ENCODE measurements around the gene REV1.
A peak's percentile ranks its signal among the peaks of the same experiment; 100 is the strongest.

The REV1 gene

GRCh38 chr2:99414566-99414965, 75.3 kb downstream of the REV1 start:
- TF ChIP-seq, protein P1, sequence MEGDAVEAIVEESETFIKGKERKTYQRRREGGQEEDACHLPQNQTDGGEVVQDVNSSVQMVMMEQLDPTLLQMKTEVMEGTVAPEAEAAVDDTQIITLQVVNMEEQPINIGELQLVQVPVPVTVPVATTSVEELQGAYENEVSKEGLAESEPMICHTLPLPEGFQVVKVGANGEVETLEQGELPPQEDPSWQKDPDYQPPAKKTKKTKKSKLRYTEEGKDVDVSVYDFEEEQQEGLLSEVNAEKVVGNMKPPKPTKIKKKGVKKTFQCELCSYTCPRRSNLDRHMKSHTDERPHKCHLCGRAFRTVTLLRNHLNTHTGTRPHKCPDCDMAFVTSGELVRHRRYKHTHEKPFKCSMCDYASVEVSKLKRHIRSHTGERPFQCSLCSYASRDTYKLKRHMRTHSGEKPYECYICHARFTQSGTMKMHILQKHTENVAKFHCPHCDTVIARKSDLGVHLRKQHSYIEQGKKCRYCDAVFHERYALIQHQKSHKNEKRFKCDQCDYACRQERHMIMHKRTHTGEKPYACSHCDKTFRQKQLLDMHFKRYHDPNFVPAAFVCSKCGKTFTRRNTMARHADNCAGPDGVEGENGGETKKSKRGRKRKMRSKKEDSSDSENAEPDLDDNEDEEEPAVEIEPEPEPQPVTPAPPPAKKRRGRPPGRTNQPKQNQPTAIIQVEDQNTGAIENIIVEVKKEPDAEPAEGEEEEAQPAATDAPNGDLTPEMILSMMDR (IDR thresholded peaks at IDR 0.05; ENCODE audit: low read depth, low read length, missing control alignments): no peak
- no peak for DNase-seq (ENCODE audit: low read depth)
- in situ Hi-C loops (cut with HindIII; ENCODE audit: low sequenced_read_pairs): no loop called here
- H3K4me3 ChIP-seq (ENCODE audit: low read depth, low read length): no peak overlapping the region

DNA sequence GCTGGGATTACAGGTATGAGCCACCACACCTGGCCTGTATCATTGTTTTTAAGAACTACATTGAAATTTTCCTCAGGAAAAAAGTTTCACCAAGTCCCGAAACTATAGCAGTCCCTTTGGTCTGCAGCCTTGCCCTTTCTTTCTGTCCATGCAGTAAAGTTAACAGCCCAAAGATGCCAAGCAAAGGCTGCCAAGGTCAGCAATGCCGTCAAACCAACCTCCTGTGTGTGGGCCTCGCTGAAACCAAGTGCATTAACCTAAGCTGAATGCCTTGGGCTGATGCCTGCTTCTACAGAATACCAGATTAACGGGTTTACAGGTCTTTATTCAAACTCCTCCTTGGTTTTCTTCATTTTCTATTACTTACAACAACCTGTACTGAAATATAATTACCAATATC, 79.5 kb downstream of the REV1 start:
- in situ Hi-C loops (cut with HindIII; ENCODE audit: low sequenced_read_pairs): no loop called here
- TF ChIP-seq, protein P1 (IDR thresholded peaks at IDR 0.05; ENCODE audit: low read depth, low read length, missing control alignments): no peak
- H3K4me3 ChIP-seq (ENCODE audit: low read depth, low read length): no peak overlapping the region
- DNase-seq (ENCODE audit: low read depth): no peak

GRCh38 chr2:99406137-99406536, 83.7 kb downstream of the REV1 start:
- DNase-seq (ENCODE audit: low read depth): no peak
- TF ChIP-seq, protein P1 (IDR thresholded peaks at IDR 0.05; ENCODE audit: low read depth, low read length, missing control alignments): no peak
- H3K4me3 ChIP-seq (ENCODE audit: low read depth, low read length): no peak overlapping the region
- in situ Hi-C loops (cut with HindIII; ENCODE audit: low sequenced_read_pairs): no loop called here

DNA sequence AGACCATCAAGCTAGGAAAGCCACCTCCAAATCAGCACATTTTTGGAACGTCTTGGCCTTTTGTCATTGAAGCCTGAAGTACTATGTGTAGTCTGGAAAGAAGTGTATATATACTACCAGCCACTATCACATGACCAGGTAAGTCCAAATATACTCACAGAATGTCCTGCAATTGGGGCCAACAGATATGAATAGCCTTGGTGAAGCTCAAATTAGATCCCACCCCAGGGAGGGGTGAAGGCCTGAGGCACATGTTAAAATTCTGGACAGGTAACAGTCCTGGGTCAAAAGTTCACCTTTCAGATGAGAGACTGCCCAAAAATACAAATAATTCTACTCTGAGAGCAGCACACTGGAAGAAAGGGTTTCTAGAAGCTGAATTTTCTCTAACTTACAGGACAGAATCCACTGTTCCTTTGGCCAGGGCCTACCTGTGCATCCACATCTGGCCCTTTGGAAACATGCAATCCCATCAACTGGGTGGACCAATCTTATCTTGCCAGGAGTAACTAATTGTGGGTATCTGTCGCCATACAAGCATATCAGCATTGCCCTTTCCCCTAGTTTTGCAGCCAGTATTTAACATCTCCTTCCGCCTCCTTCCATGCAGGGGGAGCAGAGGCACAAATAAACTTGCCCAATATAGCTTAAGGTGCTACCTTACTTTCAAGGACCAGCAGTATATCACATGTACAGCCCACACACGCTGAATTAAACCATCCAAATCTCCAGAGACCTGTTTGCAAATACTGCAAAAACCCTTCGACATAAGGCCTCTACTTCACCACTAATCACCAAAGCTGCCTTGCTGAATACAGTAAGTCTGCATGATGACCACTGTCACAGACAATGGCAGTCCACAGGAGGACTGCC, 84.8 kb downstream of the REV1 start:
- TF ChIP-seq, protein P1 (IDR thresholded peaks at IDR 0.05; ENCODE audit: low read depth, low read length, missing control alignments): no peak
- no peak overlapping the region for H3K4me3 ChIP-seq (ENCODE audit: low read depth, low read length)
- in situ Hi-C loops (cut with HindIII; ENCODE audit: low sequenced_read_pairs): no loop called here
- DNase-seq (ENCODE audit: low read depth): no peak

- TF ChIP-seq, protein P1 (IDR thresholded peaks at IDR 0.05; ENCODE audit: low read depth, low read length, missing control alignments): no peak
- DNase-seq (ENCODE audit: low read depth): no peak
- in situ Hi-C loops (cut with HindIII; ENCODE audit: low sequenced_read_pairs): no loop called here
- H3K4me3 ChIP-seq (ENCODE audit: low read depth, low read length): no peak overlapping the region
Observed at GRCh38 chr2:99404039-99404796, 85.6 kb downstream of the REV1 start.

DNA sequence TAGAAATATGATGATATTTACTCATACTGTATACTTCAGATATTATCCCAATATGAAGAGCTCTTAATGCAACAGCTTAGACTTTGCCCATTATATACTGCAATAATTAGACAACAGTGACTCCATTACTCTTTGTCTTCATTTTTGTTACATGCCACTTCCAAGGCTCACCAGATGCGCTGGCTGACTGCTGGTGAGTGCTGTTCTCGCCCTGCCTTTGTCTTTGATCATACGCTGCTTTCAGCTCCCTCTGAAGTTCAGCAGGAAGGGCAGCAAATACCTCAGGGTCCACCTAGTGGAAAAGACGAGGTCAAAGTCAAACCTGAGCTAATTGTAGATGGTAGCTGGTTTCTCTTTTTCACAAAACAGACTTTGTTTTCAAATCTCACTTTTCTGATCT, 86.3 kb downstream of the REV1 start:
- no peak for DNase-seq (ENCODE audit: low read depth)
- TF ChIP-seq, protein P1 (IDR thresholded peaks at IDR 0.05; ENCODE audit: low read depth, low read length, missing control alignments): peak; percentile 23
- in situ Hi-C loops (cut with HindIII; ENCODE audit: low sequenced_read_pairs): no loop called here

More for the DNA sequence above, 86.3 kb downstream of the REV1 start:
- no peak overlapping the region for H3K4me3 ChIP-seq (ENCODE audit: low read depth, low read length)

Data from astrocyte of the cerebellum (primary cell).